HepG2 (cell line): Measurements from ENCODE around the gene ATXN2. TPM values are rescaled to one million over a fixed set of nuclear protein-coding genes. Genes with fewer than 3 reads are reported as not detected.

Experiments
- AKAP8 ChIP-seq: sonication (generic); formaldehyde crosslinking; IDR thresholded peaks from 2 replicates; pipeline ENCODE4 v1.5.1; 2020; ENCODE audit warnings: mild to moderate bottlenecking, missing genetic modification reagents
- CHCHD3 ChIP-seq: sonication (generic); formaldehyde crosslinking; IDR thresholded peaks from 2 replicates; pipeline ENCODE4 v1.8.0; 2022; ENCODE audit warnings: mild to moderate bottlenecking, missing genetic modification reagents, moderate library complexity
- DR1 ChIP-seq: sonication (generic); formaldehyde crosslinking; IDR thresholded peaks from 2 replicates; pipeline ENCODE4 v1.8.0; 2021; ENCODE audit warnings: mild to moderate bottlenecking, missing genetic modification reagents, inconsistent platforms
- GABPB1 ChIP-seq: IDR thresholded peaks from 2 replicates; pipeline ENCODE4 v1.6.1; 2016; ENCODE audit warnings: mild to moderate bottlenecking, missing genetic modification reagents, moderate library complexity, missing compliant biosample characterization
- GLI4 ChIP-seq: sonication (generic); formaldehyde crosslinking; IDR thresholded peaks from 2 replicates; pipeline ENCODE4 v1.5.1; 2020; ENCODE audit warnings: missing genetic modification reagents, mild to moderate bottlenecking, moderate library complexity, borderline replicate concordance
- HNF4A ChIP-seq: sonication (generic); formaldehyde crosslinking; IDR thresholded peaks from 2 replicates; pipeline ENCODE4 v1.4.0; 2020; ENCODE audit warnings: missing genetic modification reagents
- MIXL1 ChIP-seq: IDR thresholded peaks from 2 replicates; pipeline ENCODE4 v1.6.1; 2016
- MTA1 ChIP-seq: sonication (generic); formaldehyde crosslinking; IDR thresholded peaks from 2 replicates; pipeline ENCODE4 v1.4.0; 2020; ENCODE audit warnings: missing genetic modification reagents, mild to moderate bottlenecking, borderline replicate concordance
- RELA ChIP-seq: sonication (generic); formaldehyde crosslinking; IDR thresholded peaks from 2 replicates; pipeline ENCODE4 v1.4.0; 2020; ENCODE audit warnings: missing genetic modification reagents
- STAG1 ChIP-seq: sonication (generic); formaldehyde crosslinking; IDR thresholded peaks from 2 replicates; pipeline ENCODE4 v1.4.0; 2020; ENCODE audit warnings: missing genetic modification reagents
- ZNF441 ChIP-seq: sonication (generic); formaldehyde crosslinking; IDR thresholded peaks from 2 replicates; pipeline ENCODE4 v1.7.0; 2021; ENCODE audit warnings: missing genetic modification reagents, borderline replicate concordance
- ZNF550 ChIP-seq: sonication (generic); formaldehyde crosslinking; IDR thresholded peaks from 2 replicates; pipeline ENCODE4 v1.4.0; 2020; ENCODE audit warnings: mild to moderate bottlenecking, missing genetic modification reagents, borderline replicate concordance
- ZSCAN29 ChIP-seq: sonication (generic); formaldehyde crosslinking; conservative IDR thresholded peaks from 2 replicates; pipeline ENCODE4 v1.4.0; 2020; ENCODE audit warnings: mild to moderate bottlenecking, missing genetic modification reagents
- polyA plus RNA-seq, 8 experiments: library from polyadenylated mRNA; depleted of rRNA in 3 of 8; stranded (reverse) in 7 of 8; unstranded in 1 of 8; fragments of >200 nt; fragmentation: Illumina TruSeq in 4 of 8; extraction: Trizol in 4 of 8; gene quantifications; 2 replicates each; pipeline versions ENCODE4 v1.2.1 to v1.2.3, GENCODE V29; 2011 to 2016; ENCODE audit warnings: low read depth in 4 of 8, missing spikeins in 1 of 8, mixed read lengths in 1 of 8; ENCODE audit not compliant: insufficient read depth in 1 of 8
- total RNA-seq, 5 experiments: library from RNA; depleted of rRNA; stranded (reverse); fragments of >200 nt; fragmentation: Illumina TruSeq; extraction: Trizol; gene quantifications; 2 replicates each; pipeline ENCODE4 v1.2.3, GENCODE V29; 2016; ENCODE audit warnings: low read depth in 1 of 5
- TF ChIP-seq, protein P1 (sequence below): sonication (generic); formaldehyde crosslinking; IDR thresholded peaks from 2 replicates; pipeline ENCODE4 v1.4.0; 2020; ENCODE audit warnings: missing genetic modification reagents
- TF ChIP-seq, protein P2 (sequence below): sonication (generic); formaldehyde crosslinking; IDR thresholded peaks from 2 replicates; pipeline ENCODE4 v1.4.0; 2020; ENCODE audit warnings: missing genetic modification reagents
- TF ChIP-seq, protein P3 (sequence below): sonication (generic); formaldehyde crosslinking; IDR thresholded peaks from 2 replicates; pipeline ENCODE4 v1.4.0; 2020; ENCODE audit warnings: missing genetic modification reagents, borderline replicate concordance

The ATXN2 gene
- total and polyA plus RNA-seq, 2 of the 13 experiments (the other 11 are each of a cell fraction or from before 2014, with no cell fraction given): 18.1 to 27.1 TPM

DNA sequence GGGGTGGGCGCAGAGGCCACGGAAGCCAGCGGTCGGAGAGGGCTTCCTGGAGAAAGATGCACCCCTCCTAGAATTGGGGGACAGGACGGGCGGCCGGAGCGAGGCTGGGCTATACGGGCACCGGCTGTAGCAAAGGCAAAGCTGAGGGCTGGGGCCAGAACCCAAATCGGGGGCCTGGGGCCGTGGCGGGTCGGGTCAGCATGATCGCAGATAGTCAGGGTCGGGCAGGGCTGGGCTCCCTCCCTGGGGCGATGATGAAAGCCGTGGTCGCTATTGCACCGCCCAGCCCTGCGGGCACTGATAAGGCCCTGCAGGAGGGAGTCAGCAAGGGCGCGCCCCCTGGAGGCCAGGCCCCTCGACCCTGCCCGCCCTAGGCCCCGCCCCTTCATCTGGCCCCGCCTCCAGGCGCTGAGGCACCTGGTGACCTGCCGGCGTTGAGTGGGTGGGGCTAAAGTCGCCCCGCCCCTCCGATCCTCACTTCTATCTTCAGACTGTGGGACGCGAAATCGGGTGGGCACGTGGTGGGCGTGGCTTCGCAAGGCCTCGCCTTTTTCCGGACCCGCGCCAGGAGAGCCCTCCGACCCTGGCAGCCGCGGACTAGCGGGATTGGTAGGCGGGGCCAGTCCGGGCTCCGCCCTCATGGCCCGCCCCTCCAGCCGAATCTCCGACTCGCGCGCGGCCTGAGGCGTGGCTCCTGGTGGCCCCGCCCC, 193.8 kb downstream of the ATXN2 start (continued):
- TF ChIP-seq, protein P1, sequence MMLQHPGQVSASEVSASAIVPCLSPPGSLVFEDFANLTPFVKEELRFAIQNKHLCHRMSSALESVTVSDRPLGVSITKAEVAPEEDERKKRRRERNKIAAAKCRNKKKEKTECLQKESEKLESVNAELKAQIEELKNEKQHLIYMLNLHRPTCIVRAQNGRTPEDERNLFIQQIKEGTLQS (CRISPR knock-in tag): peak; percentile 91
- TF ChIP-seq HNF4A (CRISPR knock-in tag): no peak
- no peak for TF ChIP-seq CHCHD3
- no peak for TF ChIP-seq GLI4 (CRISPR knock-in tag)
- TF ChIP-seq, protein P2, sequence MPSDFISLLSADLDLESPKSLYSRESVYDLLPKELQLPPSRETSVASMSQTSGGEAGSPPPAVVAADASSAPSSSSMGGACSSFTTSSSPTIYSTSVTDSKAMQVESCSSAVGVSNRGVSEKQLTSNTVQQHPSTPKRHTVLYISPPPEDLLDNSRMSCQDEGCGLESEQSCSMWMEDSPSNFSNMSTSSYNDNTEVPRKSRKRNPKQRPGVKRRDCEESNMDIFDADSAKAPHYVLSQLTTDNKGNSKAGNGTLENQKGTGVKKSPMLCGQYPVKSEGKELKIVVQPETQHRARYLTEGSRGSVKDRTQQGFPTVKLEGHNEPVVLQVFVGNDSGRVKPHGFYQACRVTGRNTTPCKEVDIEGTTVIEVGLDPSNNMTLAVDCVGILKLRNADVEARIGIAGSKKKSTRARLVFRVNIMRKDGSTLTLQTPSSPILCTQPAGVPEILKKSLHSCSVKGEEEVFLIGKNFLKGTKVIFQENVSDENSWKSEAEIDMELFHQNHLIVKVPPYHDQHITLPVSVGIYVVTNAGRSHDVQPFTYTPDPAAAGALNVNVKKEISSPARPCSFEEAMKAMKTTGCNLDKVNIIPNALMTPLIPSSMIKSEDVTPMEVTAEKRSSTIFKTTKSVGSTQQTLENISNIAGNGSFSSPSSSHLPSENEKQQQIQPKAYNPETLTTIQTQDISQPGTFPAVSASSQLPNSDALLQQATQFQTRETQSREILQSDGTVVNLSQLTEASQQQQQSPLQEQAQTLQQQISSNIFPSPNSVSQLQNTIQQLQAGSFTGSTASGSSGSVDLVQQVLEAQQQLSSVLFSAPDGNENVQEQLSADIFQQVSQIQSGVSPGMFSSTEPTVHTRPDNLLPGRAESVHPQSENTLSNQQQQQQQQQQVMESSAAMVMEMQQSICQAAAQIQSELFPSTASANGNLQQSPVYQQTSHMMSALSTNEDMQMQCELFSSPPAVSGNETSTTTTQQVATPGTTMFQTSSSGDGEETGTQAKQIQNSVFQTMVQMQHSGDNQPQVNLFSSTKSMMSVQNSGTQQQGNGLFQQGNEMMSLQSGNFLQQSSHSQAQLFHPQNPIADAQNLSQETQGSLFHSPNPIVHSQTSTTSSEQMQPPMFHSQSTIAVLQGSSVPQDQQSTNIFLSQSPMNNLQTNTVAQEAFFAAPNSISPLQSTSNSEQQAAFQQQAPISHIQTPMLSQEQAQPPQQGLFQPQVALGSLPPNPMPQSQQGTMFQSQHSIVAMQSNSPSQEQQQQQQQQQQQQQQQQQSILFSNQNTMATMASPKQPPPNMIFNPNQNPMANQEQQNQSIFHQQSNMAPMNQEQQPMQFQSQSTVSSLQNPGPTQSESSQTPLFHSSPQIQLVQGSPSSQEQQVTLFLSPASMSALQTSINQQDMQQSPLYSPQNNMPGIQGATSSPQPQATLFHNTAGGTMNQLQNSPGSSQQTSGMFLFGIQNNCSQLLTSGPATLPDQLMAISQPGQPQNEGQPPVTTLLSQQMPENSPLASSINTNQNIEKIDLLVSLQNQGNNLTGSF (CRISPR knock-in tag): 0 out of 2 replicates have a peak, but pooled peaks have one; percentile 42
- no peak for TF ChIP-seq RELA (CRISPR knock-in tag)
- TF ChIP-seq MIXL1 (CRISPR knock-in tag): 0 out of 2 replicates have a peak, but pooled peaks have one; percentile 19
- TF ChIP-seq ZNF441 (CRISPR knock-in tag): no peak
- TF ChIP-seq STAG1 (CRISPR knock-in tag): peak; percentile 37
- no peak for TF ChIP-seq AKAP8 (CRISPR knock-in tag)
- no peak; the same call in none of the 2 replicates for TF ChIP-seq DR1 (CRISPR knock-in tag)
- TF ChIP-seq, protein P3, sequence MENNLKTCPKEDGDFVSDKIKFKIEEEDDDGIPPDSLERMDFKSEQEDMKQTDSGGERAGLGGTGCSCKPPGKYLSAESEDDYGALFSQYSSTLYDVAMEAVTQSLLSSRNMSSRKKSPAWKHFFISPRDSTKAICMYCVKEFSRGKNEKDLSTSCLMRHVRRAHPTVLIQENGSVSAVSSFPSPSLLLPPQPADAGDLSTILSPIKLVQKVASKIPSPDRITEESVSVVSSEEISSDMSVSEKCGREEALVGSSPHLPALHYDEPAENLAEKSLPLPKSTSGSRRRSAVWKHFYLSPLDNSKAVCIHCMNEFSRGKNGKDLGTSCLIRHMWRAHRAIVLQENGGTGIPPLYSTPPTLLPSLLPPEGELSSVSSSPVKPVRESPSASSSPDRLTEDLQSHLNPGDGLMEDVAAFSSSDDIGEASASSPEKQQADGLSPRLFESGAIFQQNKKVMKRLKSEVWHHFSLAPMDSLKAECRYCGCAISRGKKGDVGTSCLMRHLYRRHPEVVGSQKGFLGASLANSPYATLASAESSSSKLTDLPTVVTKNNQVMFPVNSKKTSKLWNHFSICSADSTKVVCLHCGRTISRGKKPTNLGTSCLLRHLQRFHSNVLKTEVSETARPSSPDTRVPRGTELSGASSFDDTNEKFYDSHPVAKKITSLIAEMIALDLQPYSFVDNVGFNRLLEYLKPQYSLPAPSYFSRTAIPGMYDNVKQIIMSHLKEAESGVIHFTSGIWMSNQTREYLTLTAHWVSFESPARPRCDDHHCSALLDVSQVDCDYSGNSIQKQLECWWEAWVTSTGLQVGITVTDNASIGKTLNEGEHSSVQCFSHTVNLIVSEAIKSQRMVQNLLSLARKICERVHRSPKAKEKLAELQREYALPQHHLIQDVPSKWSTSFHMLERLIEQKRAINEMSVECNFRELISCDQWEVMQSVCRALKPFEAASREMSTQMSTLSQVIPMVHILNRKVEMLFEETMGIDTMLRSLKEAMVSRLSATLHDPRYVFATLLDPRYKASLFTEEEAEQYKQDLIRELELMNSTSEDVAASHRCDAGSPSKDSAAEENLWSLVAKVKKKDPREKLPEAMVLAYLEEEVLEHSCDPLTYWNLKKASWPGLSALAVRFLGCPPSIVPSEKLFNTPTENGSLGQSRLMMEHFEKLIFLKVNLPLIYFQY (CRISPR knock-in tag): peak; percentile 82
- no peak for TF ChIP-seq MTA1 (CRISPR knock-in tag)
- peak; percentile 80; the same call in 1 of the 2 replicates for TF ChIP-seq GABPB1
- no peak for TF ChIP-seq ZNF550 (CRISPR knock-in tag)
- TF ChIP-seq ZSCAN29 (CRISPR knock-in tag): no peak
